HCT116 (cell line): ENCODE measurements around the gene LMBRD1. TPM values are rescaled to one million over a fixed set of nuclear protein-coding genes. Genes with fewer than 3 reads are reported as not detected.
"Not testable (repeated sequence)": the region's sequence is repeated elsewhere in the genome, so short reads cannot be mapped to it uniquely, and the experiment has no call there.

ENCODE experiments used
- ATAC-seq: fragments of 200-7000 bp; cut with Tn5 transposase; 2 replicates; pipeline ENCODE4 v1.9.1; 2020; ENCODE audit warnings: mild to moderate bottlenecking, moderate library complexity
- BruUV-seq: library from RNA; stranded (reverse); fragments of 400-500 nt; replicated peaks from 2 replicates; lab custom pipeline; 2021; lab: Mats Ljungman, UMichigan
- CTCF ChIA-PET: fragments of 300-600 bp; sonication (Branson Sonifier 250); formaldehyde crosslinking; loops from one replicate; lab custom pipeline; 2021; ENCODE audit warnings: antibody characterized with exemption; lab: Charles Lee
- POLR2A ChIA-PET: fragments of 300-600, 350-600 bp; sonication (Branson Sonifier 250); formaldehyde crosslinking; loops from one replicate; lab custom pipeline; 2021; ENCODE audit warnings: antibody characterized with exemption; lab: Charles Lee
- RAD21 ChIA-PET, 2 experiments: fragments of 300-600 bp; sonication (Branson Sonifier 250); formaldehyde crosslinking; loops; one replicate each; lab custom pipeline; 2023; ENCODE audit warnings: low total read pairs in 2 of 2; ENCODE audit not compliant: uncharacterized antibody in 2 of 2, unreplicated experiment in 2 of 2, low non-redundant PET in 1 of 2; lab: Charles Lee
- DNase-seq: peaks from one replicate; pipeline ENCODE4 v3.0.0-alpha.2; 2010; ENCODE audit warnings: low read depth, low spot score
- H2AFZ ChIP-seq: fragments of 200-600 bp; shearing (Covaris generic), sonication (generic); 2 replicates; pipeline ENCODE4 v1.6.1; 2017; ENCODE audit warnings: low read depth, mixed run types, mixed read lengths, antibody characterized with exemption, low read length; ENCODE audit not compliant: poor library complexity, severe bottlenecking
- H3K27ac ChIP-seq: 2 replicates; pipeline ENCODE4 v1.5.1; 2012; ENCODE audit warnings: low read depth, low read length
- H3K27me3 ChIP-seq: fragments of 200-600 bp; sonication (generic); 2 replicates; pipeline ENCODE4 v1.6.1; 2016; ENCODE audit warnings: mixed run types, low read length, mixed read lengths; ENCODE audit not compliant: insufficient read depth
- H3K36me3 ChIP-seq, 2 experiments: fragments of 200-500 bp in 1 of 2; fragments of 200-600 bp in 1 of 2; sonication (Bioruptor generic) in 1 of 2; sonication (generic) in 1 of 2; 2 replicates each; pipeline versions ENCODE4 v1.5.1 to v1.6.1; 2014 to 2016; ENCODE audit warnings: low read length in 2 of 2, inconsistent platforms in 1 of 2, mixed read lengths in 1 of 2, mixed run types in 1 of 2; ENCODE audit not compliant: insufficient read depth in 2 of 2, control insufficient read depth in 1 of 2
- H3K4me1 ChIP-seq, 2 experiments: fragments of 200-600 bp in 1 of 2; sonication (generic) in 1 of 2; 2 replicates each; pipeline versions ENCODE4 v1.5.1 to v1.6.1; 2012 to 2017; ENCODE audit warnings: low read length in 2 of 2, inconsistent platforms in 1 of 2, mild to moderate bottlenecking in 1 of 2, mixed read lengths in 1 of 2, mixed run types in 1 of 2, moderate library complexity in 1 of 2; ENCODE audit not compliant: insufficient read depth in 2 of 2, control insufficient read depth in 1 of 2
- H3K4me2 ChIP-seq: fragments of 200-600 bp; sonication (generic); 2 replicates; pipeline ENCODE4 v1.6.1; 2017; ENCODE audit warnings: mixed run types, low read length, mixed read lengths
- H3K4me3 ChIP-seq, 2 experiments: fragments of 200-600 bp in 1 of 2; sonication (generic) in 1 of 2; replicated peaks in 1 of 2; 2 replicates each; pipeline ENCODE4 v1.5.1; 2011 to 2016; ENCODE audit warnings: low read length in 2 of 2, control low read depth in 1 of 2, low read depth in 1 of 2, mild to moderate bottlenecking in 1 of 2, mixed read lengths in 1 of 2, mixed run types in 1 of 2
- H3K79me2 ChIP-seq: fragments of 200-600 bp; sonication (generic); 2 replicates; pipeline ENCODE4 v1.6.1; 2017; ENCODE audit warnings: mild to moderate bottlenecking, mixed run types, low read length, moderate library complexity, mixed read lengths; ENCODE audit not compliant: insufficient read depth
- H3K9ac ChIP-seq: fragments of 200-600 bp; sonication (generic); 2 replicates; pipeline ENCODE4 v1.6.1; 2016; ENCODE audit warnings: low read length, mixed read lengths
- H3K9me2 ChIP-seq: fragments of 200-600 bp; sonication (generic), shearing (Covaris generic); 2 replicates; pipeline ENCODE4 v1.6.1; 2017; ENCODE audit warnings: mixed run types, mild to moderate bottlenecking, moderate library complexity; ENCODE audit not compliant: insufficient read depth
- H3K9me3 ChIP-seq, 2 experiments: fragments of 200-500 bp in 1 of 2; fragments of 200-600 bp in 1 of 2; sonication (Bioruptor generic) in 1 of 2; sonication (generic) in 1 of 2; 2 replicates each; pipeline ENCODE4 v1.6.1; 2014 to 2017; ENCODE audit warnings: low read length in 2 of 2, mixed read lengths in 2 of 2, inconsistent platforms in 1 of 2, low read depth in 1 of 2, mild to moderate bottlenecking in 1 of 2, mixed run types in 1 of 2, moderate library complexity in 1 of 2; ENCODE audit not compliant: control insufficient read depth in 1 of 2, insufficient read depth in 1 of 2
- H4K20me1 ChIP-seq: fragments of 200-600 bp; sonication (generic), shearing (Covaris generic); 2 replicates; pipeline ENCODE4 v1.6.1; 2017; ENCODE audit warnings: mixed run types, mild to moderate bottlenecking, moderate library complexity; ENCODE audit not compliant: insufficient read depth
- ATF3 ChIP-seq: IDR thresholded peaks from 2 replicates; pipeline ENCODE4 v1.6.1; 2012
- CEBPB ChIP-seq: IDR thresholded peaks from 2 replicates; pipeline ENCODE4 v1.6.1; 2012; ENCODE audit warnings: low read depth
- ELF1 ChIP-seq: IDR thresholded peaks from 2 replicates; pipeline ENCODE4 v1.6.1; 2012; ENCODE audit warnings: low read depth, borderline replicate concordance
- EZH2phosphoT487 ChIP-seq: fragments of 200-600 bp; IDR thresholded peaks from 2 replicates; pipeline ENCODE4 v1.6.1; 2018; ENCODE audit warnings: antibody characterized with exemption, borderline replicate concordance
- FOSL1 ChIP-seq: IDR thresholded peaks from 2 replicates; pipeline ENCODE4 v1.6.1; 2012; ENCODE audit warnings: low read depth
- POLR2AphosphoS5 ChIP-seq: IDR thresholded peaks from 2 replicates; pipeline ENCODE4 v1.6.1; 2011; ENCODE audit warnings: mild to moderate bottlenecking, low read depth, low read length, moderate library complexity
- RAD21 ChIP-seq: IDR thresholded peaks from 2 replicates; pipeline ENCODE4 v1.6.1; 2012; ENCODE audit warnings: low read depth, mild to moderate bottlenecking
- REST ChIP-seq: IDR thresholded peaks from 2 replicates; pipeline ENCODE4 v1.6.1; 2012; ENCODE audit warnings: low read depth
- SP1 ChIP-seq: IDR thresholded peaks from 2 replicates; pipeline ENCODE4 v1.6.1; 2012; ENCODE audit warnings: low read depth
- intact Hi-C: fragments of 100-400 bp; cut with micrococcal nuclease; formaldehyde crosslinking; loops from 2 replicates; pipeline ENCODE4 v1.10.0; 2022
- total RNA-seq: library from RNA; stranded (reverse); gene quantifications from one replicate; pipeline ENCODE4 v1.2.1, GENCODE V29; 2021; ENCODE audit not compliant: unreplicated experiment

LMBRD1 gene
- total RNA-seq, 1 experiment from 2014 or later, result 11.9 TPM

- ChIA-PET CTCF (no interaction called here), RAD21 (no interaction called here)
- no peaks in the 10 kb centered on the region for H3K4me1 ChIP-seq
- no peaks in the 10 kb centered on the region for H4K20me1 ChIP-seq
- H3K9ac ChIP-seq, result no peak overlapping the region
- no peaks in the 10 kb centered on the region for H3K79me2 ChIP-seq
- no peaks in the 10 kb centered on the region for H3K9me2 ChIP-seq
- H3K4me2 ChIP-seq, result no peak overlapping the region
- ATAC-seq, result no peak
- DNase-seq, result no peak
- H3K27me3 ChIP-seq, result 0 out of 2 replicates have a peak, but pooled peaks cover 2% of the 10 kb centered on the region
- H3K27ac ChIP-seq, result no peak overlapping the region
- BruUV-seq, result no TSS peak
- TF ChIP-seq SP1, result no peak
- TF ChIP-seq ATF3, result no peak
- no peak for TF ChIP-seq EZH2phosphoT487
- TF ChIP-seq RAD21, result no peak
- TF ChIP-seq CEBPB, result no peak
- TF ChIP-seq REST, result no peak
- no peak for TF ChIP-seq POLR2AphosphoS5
- no peak for TF ChIP-seq FOSL1
- TF ChIP-seq ELF1, result no peak
- TF ChIP-seq, all 23 proteins: peak for 0
- Histone ChIP-seq H3K4me3 (no peak overlapping the region), H3K36me3 (no peaks in the 10 kb centered on the region; a peak in 1 of 4 replicates), H3K9me3 (no peaks in the 10 kb centered on the region), H2AFZ (no peak overlapping the region)
- intact Hi-C loops, result no loop called here
- POLR2A ChIA-PET, result no interaction called here
These were observed 127.9 kb downstream of the LMBRD1 start for GRCh38 chr6:69668916-69669315.

- H3K9ac ChIP-seq, ATAC-seq, H3K4me3 ChIP-seq, H3K9me2 ChIP-seq, H3K79me2 ChIP-seq, DNase-seq, H3K27ac ChIP-seq, H3K36me3 ChIP-seq, BruUV-seq, intact Hi-C loops, H3K9me3 ChIP-seq, RAD21 ChIA-PET, H2AFZ ChIP-seq, H4K20me1 ChIP-seq, H3K4me2 ChIP-seq, H3K4me1 ChIP-seq, POLR2A ChIA-PET, H3K27me3 ChIP-seq: not testable (repeated sequence)
- CTCF ChIA-PET, result interaction anchor here (0.7 kb wide), 1 partner anchor 130 kb away, joined by 7 read pairs; no protein-coding TSS in a partner anchor
These were observed 130.0 kb downstream of the LMBRD1 start for GRCh38 chr6:69666779-69667178.
